Esophagus muscularis mucosa (tissue), 3 donors: Measurements from ENCODE around the gene PANK3.

Experiments
- POLR2A ChIP-seq: fragments of 450-650 bp; IDR thresholded peaks from one replicate; pipeline ENCODE4 v1.6.1; 2017; ENCODE audit warnings: antibody characterized with exemption, moderate library complexity, mild to moderate bottlenecking, low read depth
- TF ChIP-seq, protein P1 (sequence below), 3 experiments: fragments of 200-600 bp in 2 of 3; fragments of 450-650 bp in 1 of 3; sonication (generic) in 2 of 3; IDR thresholded peaks; one replicate each; pipeline ENCODE4 v1.5.1; 2017 to 2019; ENCODE audit warnings: antibody characterized with exemption in 3 of 3, mild to moderate bottlenecking in 2 of 3, moderate library complexity in 1 of 3

DNA sequence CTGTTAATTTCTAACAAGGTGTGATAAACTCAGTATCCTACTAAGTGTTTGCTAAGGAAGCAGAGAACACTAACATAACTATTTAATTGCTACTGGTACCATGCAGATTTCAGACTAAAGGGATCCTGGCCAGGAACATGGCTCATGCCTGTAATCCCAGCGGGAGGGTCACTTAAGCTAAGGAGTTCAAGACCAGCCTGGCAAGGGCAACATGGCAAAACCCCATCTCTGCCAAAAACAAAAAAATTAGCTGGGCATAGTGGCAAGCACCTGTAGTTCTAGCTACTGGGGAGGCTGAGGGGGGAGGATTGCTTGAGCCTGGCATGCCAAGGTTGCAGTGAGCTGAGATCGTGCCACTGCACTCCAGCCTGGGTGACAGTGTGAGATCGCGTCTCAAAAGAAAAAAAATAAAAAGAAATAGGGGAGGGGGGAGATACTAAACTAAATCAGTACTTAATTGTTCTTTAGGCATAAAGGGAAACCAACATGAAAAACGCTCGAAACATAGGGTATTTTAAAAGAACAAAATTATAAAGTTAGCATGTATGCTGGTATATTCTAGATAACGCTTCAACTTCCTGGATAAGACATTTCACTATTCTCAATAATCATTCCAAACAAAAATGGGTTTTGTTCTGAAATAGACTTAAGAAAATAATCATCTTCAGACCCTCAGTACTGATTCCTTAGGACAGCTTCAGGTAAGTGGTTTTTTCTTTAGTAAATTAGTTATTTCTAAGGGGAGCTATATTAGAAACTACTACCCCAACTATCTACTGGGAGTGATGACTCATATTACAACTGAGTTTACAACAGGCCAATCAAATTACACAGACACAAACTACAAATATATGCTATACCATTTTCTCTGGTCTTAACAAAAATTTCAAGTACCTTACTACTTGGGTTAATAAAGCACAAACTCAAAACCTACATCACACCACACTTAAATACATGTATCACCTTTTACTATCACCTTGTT lies 3.5 kb downstream of the PANK3 start:
- TF ChIP-seq, protein P1, sequence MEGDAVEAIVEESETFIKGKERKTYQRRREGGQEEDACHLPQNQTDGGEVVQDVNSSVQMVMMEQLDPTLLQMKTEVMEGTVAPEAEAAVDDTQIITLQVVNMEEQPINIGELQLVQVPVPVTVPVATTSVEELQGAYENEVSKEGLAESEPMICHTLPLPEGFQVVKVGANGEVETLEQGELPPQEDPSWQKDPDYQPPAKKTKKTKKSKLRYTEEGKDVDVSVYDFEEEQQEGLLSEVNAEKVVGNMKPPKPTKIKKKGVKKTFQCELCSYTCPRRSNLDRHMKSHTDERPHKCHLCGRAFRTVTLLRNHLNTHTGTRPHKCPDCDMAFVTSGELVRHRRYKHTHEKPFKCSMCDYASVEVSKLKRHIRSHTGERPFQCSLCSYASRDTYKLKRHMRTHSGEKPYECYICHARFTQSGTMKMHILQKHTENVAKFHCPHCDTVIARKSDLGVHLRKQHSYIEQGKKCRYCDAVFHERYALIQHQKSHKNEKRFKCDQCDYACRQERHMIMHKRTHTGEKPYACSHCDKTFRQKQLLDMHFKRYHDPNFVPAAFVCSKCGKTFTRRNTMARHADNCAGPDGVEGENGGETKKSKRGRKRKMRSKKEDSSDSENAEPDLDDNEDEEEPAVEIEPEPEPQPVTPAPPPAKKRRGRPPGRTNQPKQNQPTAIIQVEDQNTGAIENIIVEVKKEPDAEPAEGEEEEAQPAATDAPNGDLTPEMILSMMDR (IDR thresholded peaks at IDR 0.05): no peak
- TF ChIP-seq POLR2A: no peak
